HEK293 (cell line): ENCODE measurements around the gene TMEM11.

Source experiments
- CTCF ChIP-seq: fragments of 450-650 bp; formaldehyde crosslinking; IDR thresholded peaks from 2 replicates; pipeline ENCODE4 v1.5.1; 2016; ENCODE audit warnings: missing biosample characterization, missing genetic modification characterization
- REST ChIP-seq: fragments of 450-650 bp; formaldehyde crosslinking; IDR thresholded peaks from 2 replicates; pipeline ENCODE4 v1.5.1; 2016; ENCODE audit warnings: missing biosample characterization, missing genetic modification characterization
- ZNF549 ChIP-seq: fragments of 450-650 bp; IDR thresholded peaks from 2 replicates; pipeline ENCODE4 v1.5.1; 2018; ENCODE audit warnings: missing biosample characterization, missing genetic modification characterization, mild to moderate bottlenecking, inconsistent platforms, moderate library complexity
- ZNF670 ChIP-seq: fragments of 450-650 bp; formaldehyde crosslinking; IDR thresholded peaks from 2 replicates; pipeline ENCODE4 v1.5.1; 2016; ENCODE audit warnings: missing biosample characterization, missing genetic modification characterization, low read depth
- ZSCAN4 ChIP-seq: fragments of 450-650 bp; formaldehyde crosslinking; IDR thresholded peaks from 2 replicates; pipeline ENCODE4 v1.5.1; 2017; ENCODE audit warnings: missing biosample characterization, missing genetic modification characterization

GRCh38 chr17:21208352-21208751 lies 5.6 kb downstream of the TMEM11 start:
- TF ChIP-seq REST (tag by site-specific recombination) (no peak), CTCF (no peak), ZNF670 (tag by site-specific recombination) (no peak), ZNF549 (tag by site-specific recombination) (no peak), ZSCAN4 (tag by site-specific recombination) (no peak)
